Endothelial cell of umbilical vein (primary cell): ENCODE measurements around the gene UROD. TPM values are rescaled to one million over a fixed set of nuclear protein-coding genes. Genes with fewer than 3 reads are reported as not detected.

Experiments used
- BruUV-seq: library from RNA; stranded (reverse); fragments of 400-500 nt; replicated peaks from 2 replicates; lab custom pipeline; 2021; lab: Mats Ljungman, UMichigan
- CTCF ChIA-PET: fragments of 300-600, 350-600 bp; sonication (Branson Sonifier 250); formaldehyde crosslinking; loops from one replicate; lab custom pipeline; 2021; ENCODE audit warnings: antibody characterized with exemption, inconsistent platforms; lab: Charles Lee
- POLR2A ChIA-PET: fragments of 300-600, 350-600 bp; sonication (Branson Sonifier 250); formaldehyde crosslinking; loops from one replicate; lab custom pipeline; 2021; ENCODE audit warnings: antibody characterized with exemption, inconsistent platforms; lab: Charles Lee
- DNase-seq: peaks from one replicate; pipeline ENCODE4 v3.0.0-alpha.2; 2011; ENCODE audit warnings: low read depth, low spot score
- FAIRE-seq: peaks from 2 replicates; lab custom pipeline; 2011; peaks lifted over from hg19 to GRCh38; lab: Jason Lieb, UNC
- H2AFZ ChIP-seq: 2 replicates; pipeline ENCODE4 v1.6.0; 2012; ENCODE audit warnings: low read depth, low read length, control low read depth, inconsistent platforms
- H3K27ac ChIP-seq: 2 replicates; pipeline ENCODE4 v1.5.1; 2011; ENCODE audit warnings: low read depth, mild to moderate bottlenecking, control low read depth, low read length, moderate library complexity; ENCODE audit not compliant: insufficient read depth
- H3K27me3 ChIP-seq, 2 experiments: 2 replicates each; pipeline versions ENCODE4 v1.6.0 to v1.6.1; 2011; ENCODE audit warnings: low read length in 2 of 2, mixed read lengths in 1 of 2; ENCODE audit not compliant: control insufficient read depth in 2 of 2, insufficient read depth in 2 of 2
- H3K36me3 ChIP-seq, 2 experiments: 2 replicates in 1 of 2; 3 replicates in 1 of 2; pipeline ENCODE4 v1.5.1; 2011; ENCODE audit warnings: low read length in 2 of 2, mild to moderate bottlenecking in 1 of 2, moderate library complexity in 1 of 2; ENCODE audit not compliant: control insufficient read depth in 2 of 2, insufficient read depth in 2 of 2; ENCODE audit errors: extremely low read depth in 1 of 2
- H3K4me1 ChIP-seq: 3 replicates; pipeline ENCODE4 v1.5.1; 2011; ENCODE audit warnings: mild to moderate bottlenecking, low read length; ENCODE audit not compliant: control insufficient read depth, insufficient read depth; ENCODE audit errors: extremely low read depth
- H3K4me2 ChIP-seq: 2 replicates; pipeline ENCODE4 v1.6.1; 2011; ENCODE audit warnings: low read length, control low read depth, mixed read lengths; ENCODE audit not compliant: insufficient read depth
- H3K4me3 ChIP-seq, 3 experiments: fragments of 200-600 bp in 1 of 3; sonication (generic), shearing (Covaris generic) in 1 of 3; replicated peaks in 1 of 3; 2 replicates each; pipeline ENCODE4 v1.5.1; 2011 to 2016; ENCODE audit warnings: control low read depth in 3 of 3, low read length in 3 of 3, mild to moderate bottlenecking in 2 of 3, inconsistent platforms in 1 of 3, low read depth in 1 of 3, moderate library complexity in 1 of 3; ENCODE audit not compliant: insufficient read depth in 1 of 3
- H3K79me2 ChIP-seq: 2 replicates; pipeline ENCODE4 v1.6.0; 2012; ENCODE audit warnings: low read length, inconsistent platforms; ENCODE audit not compliant: control insufficient read depth, insufficient read depth
- H3K9ac ChIP-seq: replicated peaks from 2 replicates; pipeline ENCODE3; 2011; ENCODE audit warnings: low read length, control low read depth; ENCODE audit not compliant: insufficient read depth; ENCODE audit errors: extremely low read depth
- H3K9me1 ChIP-seq: replicated peaks from 3 replicates; pipeline ENCODE4 v1.6.0; 2011; ENCODE audit warnings: mild to moderate bottlenecking, low read length; ENCODE audit not compliant: control insufficient read depth, insufficient read depth; ENCODE audit errors: extremely low read depth
- H3K9me3 ChIP-seq: replicated peaks from 2 replicates; pipeline ENCODE4 v1.5.1; 2012; ENCODE audit warnings: low read length, inconsistent platforms; ENCODE audit not compliant: control insufficient read depth, insufficient read depth
- H4K20me1 ChIP-seq: replicated peaks from 2 replicates; pipeline ENCODE3; 2011; ENCODE audit warnings: mild to moderate bottlenecking, low read length; ENCODE audit not compliant: control insufficient read depth, insufficient read depth; ENCODE audit errors: extremely low read depth
- CTCF ChIP-seq, 2 donors: IDR thresholded peaks; 1 replicate in 1 of 2; 2 replicates in 1 of 2; pipeline ENCODE4 v1.5.1; 2011; ENCODE audit warnings: low read length in 2 of 2, mild to moderate bottlenecking in 2 of 2, moderate library complexity in 2 of 2, control low read depth in 1 of 2, inconsistent platforms in 1 of 2, low read depth in 1 of 2; ENCODE audit not compliant: insufficient read depth in 1 of 2; ENCODE audit errors: extremely low read depth in 1 of 2
- EZH2 ChIP-seq: IDR thresholded peaks from 2 replicates; pipeline ENCODE4 v1.6.1; 2012; ENCODE audit warnings: borderline replicate concordance, low read depth, mild to moderate bottlenecking, moderate library complexity, low read length, inconsistent platforms; ENCODE audit not compliant: severe bottlenecking
- GATA2 ChIP-seq: IDR thresholded peaks from 2 replicates; pipeline ENCODE4 v1.7.0; 2011; ENCODE audit warnings: low read depth, mild to moderate bottlenecking, moderate library complexity, mixed read lengths, low read length; ENCODE audit not compliant: insufficient read length, insufficient read depth
- JUN ChIP-seq: IDR thresholded peaks from 2 replicates; pipeline ENCODE4 v1.6.1; 2011; ENCODE audit warnings: borderline replicate concordance, low read depth; ENCODE audit not compliant: insufficient read length, insufficient read depth
- MYC ChIP-seq: IDR thresholded peaks from one replicate; pipeline ENCODE4 v1.6.1; 2011; ENCODE audit warnings: mild to moderate bottlenecking, low read depth, low read length
- POLR2A ChIP-seq: IDR thresholded peaks from 2 replicates; pipeline ENCODE4 v1.6.1; 2012; ENCODE audit warnings: low read depth, mild to moderate bottlenecking, control low read depth, low read length
- POLR2AphosphoS5 ChIP-seq: IDR thresholded peaks from 2 replicates; pipeline ENCODE4 v1.6.1; 2012; ENCODE audit warnings: low read depth, mild to moderate bottlenecking, control low read depth, low read length, moderate library complexity; ENCODE audit not compliant: insufficient read depth
- dilution Hi-C: fragments of 300-500 bp; cut with MboI; formaldehyde crosslinking; loops from one replicate; pipeline ENCODE4 v1.15.0; 2019; ENCODE audit warnings: low sequenced_read_pairs; ENCODE audit not compliant: extremely low pct_ligation_motif_present
- intact Hi-C: fragments of 100-400 bp; cut with micrococcal nuclease; formaldehyde crosslinking; loops from one replicate; pipeline ENCODE4 v1.10.0; 2022
- polyA plus RNA-seq, 4 experiments: library from polyadenylated mRNA; depleted of rRNA in 3 of 4; stranded (reverse) in 3 of 4; unstranded in 1 of 4; fragments of >200 nt; gene quantifications; 2 replicates each; pipeline versions ENCODE4 v1.2.1 to v1.2.3, GENCODE V29; 2011 to 2012; ENCODE audit warnings: missing spikeins in 1 of 4
- total RNA-seq: library from RNA; stranded (reverse); gene quantifications from 2 replicates; pipeline ENCODE4 v1.2.3, GENCODE V29; 2021

UROD gene
- total and polyA plus RNA-seq, 2 donors (not counting 3 experiments of a cell fraction or from before 2014, with no cell fraction given): 192 to 636 TPM

- peak; percentile 86 for FAIRE-seq
- BruUV-seq: no TSS peak
- peak overlapping the region; percentile 88 for H3K27ac ChIP-seq
- peak overlapping the region; percentile 60 for H2AFZ ChIP-seq
- dilution Hi-C loops: no loop called here
- ChIA-PET CTCF (interaction anchor here (0.5 to 12.8 kb wide), 18 partner anchors 13 to 557 kb away, joined by 3 to 556 read pairs (median 7); partner anchors contain the start of genes BEST4, EIF2B3, MUTYH and PLK3), POLR2A (interaction anchor here (0.6 to 3.0 kb wide), 7 partner anchors 186 to 479 kb away, joined by 3 to 24 read pairs (median 6); partner anchors contain the start of genes HPDL and PLK3)
- peak overlapping the region; percentile 94 for H3K9ac ChIP-seq
- no peaks in the 10 kb centered on the region for H3K27me3 ChIP-seq
- peak overlapping the region; percentile 97 for H3K4me2 ChIP-seq
- no peaks in the 10 kb centered on the region for H4K20me1 ChIP-seq
- intact Hi-C loops: loop anchor here (1.0 to 10.0 kb wide), 6 partner anchors 26 to 328 kb away; partner anchors contain the start of genes EIF2B3, MUTYH, RNU5D-1 and TOE1
- peaks cover 10 to 23% of the 10 kb centered on the region in 2 experiments for H3K36me3 ChIP-seq
- H3K9me3 ChIP-seq: no peaks in the 10 kb centered on the region
- H3K79me2 ChIP-seq: peaks cover 22% of the 10 kb centered on the region
- TF ChIP-seq GATA2 (no peak), MYC (peak; percentile 66), EZH2 (no peak), JUN (no peak), POLR2A (no peak), POLR2AphosphoS5 (peak; percentile 77), CTCF (IDR thresholded peaks at IDR 0.05; ENCODE audit: extremely low read depth in 1 of 2, insufficient read depth in 1 of 2, low read depth in 1 of 2, low read length in 2 of 2) (no peak)
- peaks cover 28% of the 10 kb centered on the region for H3K4me1 ChIP-seq
- H3K9me1 ChIP-seq: no peaks in the 10 kb centered on the region
- DNase-seq: peak; percentile 69
- peak overlapping the region; percentile 55 to 94 (median 70) for H3K4me3 ChIP-seq
Measured at GRCh38 chr1:45012639-45013278, 705 bp downstream of the UROD start.
